ENCODE results near the gene NFATC2. TPM values are rescaled to one million over a fixed set of nuclear protein-coding genes. Genes with fewer than 3 reads are reported as not detected.

The NFATC2 gene
- polyA plus RNA-seq, 1 donor from 2014 or later, result not detected

DNA sequence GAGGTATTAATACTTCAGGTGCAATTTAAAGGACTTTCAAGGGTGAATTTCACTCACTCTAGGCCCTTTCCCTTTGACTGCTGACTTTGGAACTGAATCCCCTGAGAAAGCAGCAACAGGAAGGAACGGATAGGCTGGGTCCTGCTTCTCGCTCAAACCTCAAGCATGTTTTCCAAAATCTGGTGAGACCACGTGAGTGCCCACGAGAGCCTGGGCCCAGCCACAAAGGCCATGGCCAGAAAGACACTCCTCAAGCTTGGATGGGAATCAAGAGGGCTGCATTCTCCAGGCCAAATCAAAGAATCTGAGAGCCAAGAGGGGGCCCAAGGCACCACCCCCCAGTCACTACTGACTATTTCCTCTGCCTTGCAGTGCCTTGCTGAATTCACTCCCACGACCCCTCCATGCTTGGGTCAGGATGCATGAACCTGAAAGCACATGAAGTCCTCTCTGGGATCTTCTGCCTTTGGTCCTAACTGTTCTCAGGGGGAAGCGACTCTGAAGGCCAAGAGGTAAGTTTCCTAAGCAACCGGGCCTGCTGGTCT, 146.1 kb downstream of the NFATC2 start:
- TF ChIP-seq RAD21 (conservative IDR thresholded peaks at IDR 0.05), result no peak
- no peak overlapping the region for H2AFZ ChIP-seq (ENCODE audit: low read depth, low read length)
- H4K20me1 ChIP-seq (ENCODE audit: insufficient read depth), result no peaks in the 10 kb centered on the region
- no peaks in the 10 kb centered on the region for H3K9me3 ChIP-seq (ENCODE audit: low read length)
- H3K79me2 ChIP-seq (replicated peaks; ENCODE audit: insufficient read depth, low read length), result no peaks in the 10 kb centered on the region
- no peaks in the 10 kb centered on the region for H3K27me3 ChIP-seq (ENCODE audit: insufficient read depth, low read depth, low read length)
- H3K27ac ChIP-seq (ENCODE audit: low read length), result no peak overlapping the region
- no peak overlapping the region for H3K4me3 ChIP-seq (ENCODE audit: low read length)
- H3K9me2 ChIP-seq (ENCODE audit: insufficient read depth, low read length), result no peaks in the 10 kb centered on the region
- no peaks in the 10 kb centered on the region for H3F3A ChIP-seq (ENCODE audit: insufficient read depth, low read length, poor library complexity, severe bottlenecking)
- no peak overlapping the region for H3K4me2 ChIP-seq (ENCODE audit: low read length)
- no peaks in the 10 kb centered on the region for H3K36me3 ChIP-seq (ENCODE audit: insufficient read depth, low read length)
- no peak overlapping the region for H3K9ac ChIP-seq (ENCODE audit: low read length)

DNA sequence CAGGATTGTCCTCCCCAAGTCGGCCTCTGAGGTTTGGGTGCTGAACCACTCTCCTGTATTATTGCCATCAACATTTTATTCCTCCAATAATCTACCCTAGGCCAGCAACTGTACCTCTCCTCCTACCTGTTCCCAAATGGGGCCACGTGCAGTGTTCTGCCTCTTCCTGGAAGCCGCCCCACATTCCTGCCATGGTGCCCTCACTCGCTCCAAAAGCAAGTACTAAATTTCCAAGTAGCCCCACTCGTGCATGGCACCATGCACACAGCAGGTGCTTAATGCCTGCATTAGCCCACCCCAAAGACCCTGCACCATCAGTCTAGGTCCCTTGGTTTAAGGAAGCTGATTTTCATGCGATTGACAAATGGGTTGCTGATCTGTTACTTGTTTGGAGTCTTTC, 147.8 kb downstream of the NFATC2 start:
- Histone ChIP-seq H3K4me3 (ENCODE audit: low read length) (no peak overlapping the region), H3K9me2 (ENCODE audit: insufficient read depth, low read length) (no peaks in the 10 kb centered on the region), H2AFZ (ENCODE audit: low read depth, low read length) (no peak overlapping the region), H3K36me3 (ENCODE audit: insufficient read depth, low read length) (no peaks in the 10 kb centered on the region), H3K79me2 (replicated peaks; ENCODE audit: insufficient read depth, low read length) (no peaks in the 10 kb centered on the region), H3K27ac (ENCODE audit: low read length) (no peak overlapping the region), H3K9ac (ENCODE audit: low read length) (no peak overlapping the region), H3K4me2 (ENCODE audit: low read length) (no peak overlapping the region), H3K9me3 (ENCODE audit: low read length) (no peaks in the 10 kb centered on the region), H3K27me3 (ENCODE audit: insufficient read depth, low read depth, low read length) (no peaks in the 10 kb centered on the region), H4K20me1 (ENCODE audit: insufficient read depth) (no peaks in the 10 kb centered on the region), H3F3A (ENCODE audit: insufficient read depth, low read length, poor library complexity, severe bottlenecking) (no peaks in the 10 kb centered on the region)
- TF ChIP-seq, protein P1, sequence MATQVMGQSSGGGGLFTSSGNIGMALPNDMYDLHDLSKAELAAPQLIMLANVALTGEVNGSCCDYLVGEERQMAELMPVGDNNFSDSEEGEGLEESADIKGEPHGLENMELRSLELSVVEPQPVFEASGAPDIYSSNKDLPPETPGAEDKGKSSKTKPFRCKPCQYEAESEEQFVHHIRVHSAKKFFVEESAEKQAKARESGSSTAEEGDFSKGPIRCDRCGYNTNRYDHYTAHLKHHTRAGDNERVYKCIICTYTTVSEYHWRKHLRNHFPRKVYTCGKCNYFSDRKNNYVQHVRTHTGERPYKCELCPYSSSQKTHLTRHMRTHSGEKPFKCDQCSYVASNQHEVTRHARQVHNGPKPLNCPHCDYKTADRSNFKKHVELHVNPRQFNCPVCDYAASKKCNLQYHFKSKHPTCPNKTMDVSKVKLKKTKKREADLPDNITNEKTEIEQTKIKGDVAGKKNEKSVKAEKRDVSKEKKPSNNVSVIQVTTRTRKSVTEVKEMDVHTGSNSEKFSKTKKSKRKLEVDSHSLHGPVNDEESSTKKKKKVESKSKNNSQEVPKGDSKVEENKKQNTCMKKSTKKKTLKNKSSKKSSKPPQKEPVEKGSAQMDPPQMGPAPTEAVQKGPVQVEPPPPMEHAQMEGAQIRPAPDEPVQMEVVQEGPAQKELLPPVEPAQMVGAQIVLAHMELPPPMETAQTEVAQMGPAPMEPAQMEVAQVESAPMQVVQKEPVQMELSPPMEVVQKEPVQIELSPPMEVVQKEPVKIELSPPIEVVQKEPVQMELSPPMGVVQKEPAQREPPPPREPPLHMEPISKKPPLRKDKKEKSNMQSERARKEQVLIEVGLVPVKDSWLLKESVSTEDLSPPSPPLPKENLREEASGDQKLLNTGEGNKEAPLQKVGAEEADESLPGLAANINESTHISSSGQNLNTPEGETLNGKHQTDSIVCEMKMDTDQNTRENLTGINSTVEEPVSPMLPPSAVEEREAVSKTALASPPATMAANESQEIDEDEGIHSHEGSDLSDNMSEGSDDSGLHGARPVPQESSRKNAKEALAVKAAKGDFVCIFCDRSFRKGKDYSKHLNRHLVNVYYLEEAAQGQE (IDR thresholded peaks at IDR 0.05; ENCODE audit: borderline replicate concordance), result no peak
- TF ChIP-seq, protein P2, sequence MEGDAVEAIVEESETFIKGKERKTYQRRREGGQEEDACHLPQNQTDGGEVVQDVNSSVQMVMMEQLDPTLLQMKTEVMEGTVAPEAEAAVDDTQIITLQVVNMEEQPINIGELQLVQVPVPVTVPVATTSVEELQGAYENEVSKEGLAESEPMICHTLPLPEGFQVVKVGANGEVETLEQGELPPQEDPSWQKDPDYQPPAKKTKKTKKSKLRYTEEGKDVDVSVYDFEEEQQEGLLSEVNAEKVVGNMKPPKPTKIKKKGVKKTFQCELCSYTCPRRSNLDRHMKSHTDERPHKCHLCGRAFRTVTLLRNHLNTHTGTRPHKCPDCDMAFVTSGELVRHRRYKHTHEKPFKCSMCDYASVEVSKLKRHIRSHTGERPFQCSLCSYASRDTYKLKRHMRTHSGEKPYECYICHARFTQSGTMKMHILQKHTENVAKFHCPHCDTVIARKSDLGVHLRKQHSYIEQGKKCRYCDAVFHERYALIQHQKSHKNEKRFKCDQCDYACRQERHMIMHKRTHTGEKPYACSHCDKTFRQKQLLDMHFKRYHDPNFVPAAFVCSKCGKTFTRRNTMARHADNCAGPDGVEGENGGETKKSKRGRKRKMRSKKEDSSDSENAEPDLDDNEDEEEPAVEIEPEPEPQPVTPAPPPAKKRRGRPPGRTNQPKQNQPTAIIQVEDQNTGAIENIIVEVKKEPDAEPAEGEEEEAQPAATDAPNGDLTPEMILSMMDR (IDR thresholded peaks at IDR 0.05; ENCODE audit: poor library complexity, severe bottlenecking), result no peak
- TF ChIP-seq MXI1 (conservative IDR thresholded peaks at IDR 0.05; ENCODE audit: poor library complexity, severe bottlenecking) (no peak), RAD21 (conservative IDR thresholded peaks at IDR 0.05) (no peak), TAF1 (IDR thresholded peaks at IDR 0.05; ENCODE audit: low read depth) (no peak), EZH2 (IDR thresholded peaks at IDR 0.05; ENCODE audit: borderline replicate concordance, insufficient read depth, low read length, poor library complexity, severe bottlenecking) (no peak), SMC3 (conservative IDR thresholded peaks at IDR 0.05; ENCODE audit: poor library complexity) (no peak), POLR2AphosphoS5 (IDR thresholded peaks at IDR 0.05) (no peak), EP300 (conservative IDR thresholded peaks at IDR 0.05; ENCODE audit: poor library complexity, severe bottlenecking) (no peak)

DNA sequence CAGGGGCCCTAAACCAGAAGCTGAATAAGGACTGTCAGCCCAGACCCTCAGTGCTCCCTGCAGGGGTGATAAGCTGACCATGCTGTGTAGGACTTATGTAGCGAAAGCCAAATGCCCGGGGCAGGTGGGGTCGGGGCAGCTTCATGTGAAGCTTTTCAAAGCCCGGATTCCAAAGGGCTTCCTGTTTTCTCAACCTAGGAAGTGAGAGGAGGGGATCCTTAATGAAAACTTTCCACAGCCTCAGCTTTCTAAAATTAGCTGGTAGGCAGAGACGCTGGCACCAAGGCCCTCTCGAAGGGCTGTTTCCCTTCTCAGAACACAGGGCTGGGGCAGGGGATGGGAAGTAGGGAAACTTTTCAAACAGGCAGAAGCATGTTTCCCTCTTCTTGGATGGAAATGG, 148.9 kb downstream of the NFATC2 start:
- no peaks in the 10 kb centered on the region for H3K79me2 ChIP-seq (replicated peaks; ENCODE audit: insufficient read depth, low read length)
- TF ChIP-seq RAD21 (conservative IDR thresholded peaks at IDR 0.05), result no peak
- no peak for TF ChIP-seq EP300 (conservative IDR thresholded peaks at IDR 0.05; ENCODE audit: poor library complexity, severe bottlenecking)
- no peak for TF ChIP-seq TAF1 (IDR thresholded peaks at IDR 0.05; ENCODE audit: low read depth)
- TF ChIP-seq, protein P2 (IDR thresholded peaks at IDR 0.05; ENCODE audit: poor library complexity, severe bottlenecking), result no peak
- TF ChIP-seq EZH2 (IDR thresholded peaks at IDR 0.05; ENCODE audit: borderline replicate concordance, insufficient read depth, low read length, poor library complexity, severe bottlenecking), result no peak
- TF ChIP-seq, protein P1 (IDR thresholded peaks at IDR 0.05; ENCODE audit: borderline replicate concordance), result no peak
- no peak for TF ChIP-seq SMC3 (conservative IDR thresholded peaks at IDR 0.05; ENCODE audit: poor library complexity)
- TF ChIP-seq POLR2AphosphoS5 (IDR thresholded peaks at IDR 0.05), result no peak
- TF ChIP-seq MXI1 (conservative IDR thresholded peaks at IDR 0.05; ENCODE audit: poor library complexity, severe bottlenecking), result no peak
- no peaks in the 10 kb centered on the region for H3K27me3 ChIP-seq (ENCODE audit: insufficient read depth, low read depth, low read length)
- H3F3A ChIP-seq (ENCODE audit: insufficient read depth, low read length, poor library complexity, severe bottlenecking), result no peaks in the 10 kb centered on the region
- no peak overlapping the region for H3K4me2 ChIP-seq (ENCODE audit: low read length)
- no peak overlapping the region for H3K4me3 ChIP-seq (ENCODE audit: low read length)
- H2AFZ ChIP-seq (ENCODE audit: low read depth, low read length), result no peak overlapping the region
- no peaks in the 10 kb centered on the region for H4K20me1 ChIP-seq (ENCODE audit: insufficient read depth)
- H3K27ac ChIP-seq (ENCODE audit: low read length), result no peak overlapping the region
- H3K9me2 ChIP-seq (ENCODE audit: insufficient read depth, low read length), result no peaks in the 10 kb centered on the region
- H3K9me3 ChIP-seq (ENCODE audit: low read length), result no peaks in the 10 kb centered on the region
- H3K9ac ChIP-seq (ENCODE audit: low read length), result no peak overlapping the region
- no peaks in the 10 kb centered on the region for H3K36me3 ChIP-seq (ENCODE audit: insufficient read depth, low read length)
